BJ (cell line): ENCODE results near the gene DLK2. TPM values are rescaled to one million over a fixed set of nuclear protein-coding genes. Genes with fewer than 3 reads are reported as not detected.
A peak's percentile ranks its signal among the peaks of the same experiment; 100 is the strongest.

Source experiments
- CTCF ChIA-PET: fragments of 350-600 bp; formaldehyde crosslinking; extraction: SDS; loops from one replicate; lab custom pipeline; 2021; ENCODE audit warnings: antibody characterized with exemption, inconsistent platforms; lab: Yijun Ruan, JAX
- POLR2A ChIA-PET: fragments of 300-600 bp; sonication (Branson Sonifier 250); formaldehyde crosslinking; extraction: SDS; loops from one replicate; lab custom pipeline; 2021; ENCODE audit warnings: antibody characterized with exemption; lab: Charles Lee
- DNase-seq: peaks from one replicate; pipeline ENCODE4 v3.0.0-alpha.2; 2011; ENCODE audit warnings: low read depth
- H3K27me3 ChIP-seq: 2 replicates; pipeline ENCODE4 v1.6.0; 2011; ENCODE audit warnings: low read length; ENCODE audit not compliant: control insufficient read depth, insufficient read depth
- H3K36me3 ChIP-seq: 2 replicates; pipeline ENCODE4 v1.5.1; 2011; ENCODE audit warnings: low read length; ENCODE audit not compliant: control insufficient read depth, insufficient read depth
- H3K4me3 ChIP-seq: 2 replicates; pipeline ENCODE4 v1.5.1; 2011; ENCODE audit warnings: low read depth, mild to moderate bottlenecking, control low read depth, low read length
- CTCF ChIP-seq: IDR thresholded peaks from 2 replicates; pipeline ENCODE4 v1.5.1; 2011; ENCODE audit warnings: low read depth, mild to moderate bottlenecking, control low read depth, inconsistent platforms, low read length, moderate library complexity; ENCODE audit not compliant: insufficient read depth
- polyA plus RNA-seq: library from polyadenylated mRNA; depleted of rRNA; stranded (reverse); fragments of >200 nt; gene quantifications from 2 replicates; pipeline ENCODE4 v1.2.3, GENCODE V29; 2011

DLK2 gene
- polyA plus RNA-seq, 1 experiment = 4.8 TPM

DNA sequence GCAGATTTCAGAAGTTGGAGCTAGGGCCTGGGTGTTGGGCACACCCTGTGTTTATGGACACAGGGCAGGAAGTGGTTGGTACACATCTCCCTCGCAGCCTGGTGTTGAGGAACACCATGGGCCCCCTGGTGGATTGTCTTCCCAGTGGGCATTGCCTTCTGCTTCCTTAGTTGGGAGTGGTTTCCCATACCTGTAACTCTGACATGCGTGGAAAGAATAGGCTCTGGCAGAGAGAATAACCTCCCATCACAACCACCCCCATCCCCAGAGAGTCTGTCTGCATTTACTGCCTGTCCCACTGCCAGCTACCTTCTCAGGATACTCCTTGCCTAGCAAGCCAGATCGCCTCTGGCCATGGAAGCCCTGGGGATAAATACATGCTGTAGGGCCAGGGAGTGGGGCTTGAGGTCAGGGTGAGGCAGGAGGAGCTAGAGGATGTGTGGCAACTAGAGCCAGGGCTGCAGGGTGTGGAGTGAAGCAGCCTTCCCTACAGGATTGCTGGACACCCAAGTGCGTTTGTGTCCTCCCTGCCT is 40.1 kb upstream of the DLK2 start:
- no peaks in the 10 kb centered on the region for H3K27me3 ChIP-seq
- H3K4me3 ChIP-seq = no peak overlapping the region
- TF ChIP-seq CTCF = peak; percentile 43
- ChIA-PET POLR2A (no interaction called here), CTCF (interaction anchor here (1.0 to 10.1 kb wide), 17 partner anchors 11 to 233 kb away, joined by 3 to 136 read pairs (median 5); partner anchors contain the start of genes DLK2 and LRRC73)
- DNase-seq = no peak
- H3K36me3 ChIP-seq = peaks cover 13% of the 10 kb centered on the region

GRCh38 chr6:43494766-43495165 is 39.4 kb upstream of the DLK2 start:
- Histone ChIP-seq H3K36me3 (peaks cover 8% of the 10 kb centered on the region), H3K27me3 (no peaks in the 10 kb centered on the region), H3K4me3 (no peak overlapping the region)
- ChIA-PET POLR2A (no interaction called here), CTCF (interaction anchor here (1.0 to 10.1 kb wide), 6 partner anchors 10 to 57 kb away, joined by 3 to 136 read pairs (median 13); partner anchors contain the start of genes DLK2 and LRRC73)
- DNase-seq = no peak
- TF ChIP-seq CTCF = no peak

GRCh38 chr6:43494321-43494720 is 39.0 kb upstream of the DLK2 start:
- Histone ChIP-seq H3K4me3 (no peak overlapping the region), H3K36me3 (peaks cover 6% of the 10 kb centered on the region), H3K27me3 (no peaks in the 10 kb centered on the region)
- no peak for DNase-seq
- ChIA-PET CTCF (interaction anchor here (1.0 to 10.1 kb wide), 7 partner anchors 8 to 57 kb away, joined by 3 to 136 read pairs (median 4); partner anchors contain the start of genes DLK2, LRRC73 and TJAP1), POLR2A (no interaction called here)
- TF ChIP-seq CTCF = no peak

DNA sequence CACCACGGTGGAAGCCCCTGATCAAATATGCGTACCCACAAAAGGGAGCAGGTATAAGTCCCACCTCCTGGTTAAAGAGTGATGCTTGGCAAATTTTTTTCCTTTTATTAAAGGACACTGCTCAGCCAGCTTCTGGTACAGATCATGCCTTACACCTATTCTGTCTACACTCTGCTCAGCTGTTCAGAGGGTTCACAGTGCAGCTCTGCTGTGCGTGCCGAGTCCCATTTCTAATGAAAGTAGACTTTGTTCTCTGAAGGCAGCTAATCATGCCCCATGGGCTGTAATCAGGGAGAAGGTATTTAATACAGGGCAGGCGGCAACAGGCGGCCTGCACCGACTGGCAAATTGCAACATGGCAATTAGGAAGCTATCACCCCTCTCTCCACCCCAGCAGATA is 38.5 kb upstream of the DLK2 start:
- H3K36me3 ChIP-seq = peaks cover 2% of the 10 kb centered on the region; the same call in 1 of the 2 replicates
- POLR2A ChIA-PET = no interaction called here
- CTCF ChIA-PET = interaction anchor here (1.4 to 10.1 kb wide), 4 partner anchors 8 to 39 kb away, joined by 3 to 136 read pairs (median 46); partner anchors contain the start of genes DLK2, LRRC73 and TJAP1
- no peak for TF ChIP-seq CTCF
- H3K27me3 ChIP-seq = no peaks in the 10 kb centered on the region
- no peak for DNase-seq
- no peak overlapping the region for H3K4me3 ChIP-seq

DNA sequence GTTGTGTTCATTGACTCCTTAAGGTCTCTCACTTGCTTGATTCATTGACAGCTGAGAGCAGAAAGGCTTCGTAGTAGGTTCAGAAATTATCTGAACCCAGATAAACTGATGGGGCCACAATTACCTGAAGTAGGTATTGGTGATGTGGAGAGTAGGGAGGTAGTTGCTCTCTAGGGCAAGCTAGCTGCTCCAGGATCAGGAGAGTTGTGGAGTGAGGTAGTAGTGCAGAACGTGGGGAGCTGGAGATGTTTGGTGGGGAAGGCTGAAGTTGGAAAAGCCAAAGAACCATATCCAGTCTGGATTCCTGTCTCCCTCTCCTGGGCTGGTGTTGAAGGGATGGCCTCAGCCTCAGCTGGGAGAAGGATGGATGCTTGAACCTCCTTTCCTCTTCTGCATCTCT is 37.9 kb upstream of the DLK2 start:
- POLR2A ChIA-PET = interaction anchor here (1.6 kb wide), 1 partner anchor 15 kb away, joined by 4 read pairs; no protein-coding TSS in a partner anchor
- Histone ChIP-seq H3K4me3 (no peak overlapping the region), H3K27me3 (no peaks in the 10 kb centered on the region), H3K36me3 (0 out of 2 replicates have a peak, but pooled peaks cover 1% of the 10 kb centered on the region)
- CTCF ChIA-PET = interaction anchor here (0.9 to 10.1 kb wide), 6 partner anchors 9 to 264 kb away, joined by 3 to 136 read pairs (median 4); partner anchors contain the start of genes DLK2, DNPH1, LRRC73 and TJAP1
- DNase-seq = no peak
- no peak for TF ChIP-seq CTCF
